ENCODE measurements around the gene PTX3.

Gene PTX3

DNA sequence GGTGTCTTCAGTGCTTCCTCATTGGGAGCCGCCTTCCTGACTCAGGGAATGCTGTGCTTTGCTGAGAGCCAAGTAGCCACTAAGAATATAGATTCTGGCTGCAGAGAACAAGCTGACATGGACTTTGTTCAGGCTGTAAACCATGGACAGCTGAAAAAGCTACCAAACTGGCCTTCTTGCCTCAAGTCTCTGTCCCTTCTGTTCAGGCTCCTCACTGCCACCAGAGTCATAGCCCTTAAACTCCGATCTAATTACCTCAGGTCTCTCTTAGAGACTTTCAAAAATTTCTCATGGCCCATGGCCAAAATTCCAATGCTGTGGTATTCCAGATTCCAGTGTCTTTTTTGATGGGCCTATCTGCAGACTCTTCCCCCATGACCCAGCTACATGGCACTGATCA lies 19.4 kb upstream of the PTX3 start:
- TF ChIP-seq, protein P1, sequence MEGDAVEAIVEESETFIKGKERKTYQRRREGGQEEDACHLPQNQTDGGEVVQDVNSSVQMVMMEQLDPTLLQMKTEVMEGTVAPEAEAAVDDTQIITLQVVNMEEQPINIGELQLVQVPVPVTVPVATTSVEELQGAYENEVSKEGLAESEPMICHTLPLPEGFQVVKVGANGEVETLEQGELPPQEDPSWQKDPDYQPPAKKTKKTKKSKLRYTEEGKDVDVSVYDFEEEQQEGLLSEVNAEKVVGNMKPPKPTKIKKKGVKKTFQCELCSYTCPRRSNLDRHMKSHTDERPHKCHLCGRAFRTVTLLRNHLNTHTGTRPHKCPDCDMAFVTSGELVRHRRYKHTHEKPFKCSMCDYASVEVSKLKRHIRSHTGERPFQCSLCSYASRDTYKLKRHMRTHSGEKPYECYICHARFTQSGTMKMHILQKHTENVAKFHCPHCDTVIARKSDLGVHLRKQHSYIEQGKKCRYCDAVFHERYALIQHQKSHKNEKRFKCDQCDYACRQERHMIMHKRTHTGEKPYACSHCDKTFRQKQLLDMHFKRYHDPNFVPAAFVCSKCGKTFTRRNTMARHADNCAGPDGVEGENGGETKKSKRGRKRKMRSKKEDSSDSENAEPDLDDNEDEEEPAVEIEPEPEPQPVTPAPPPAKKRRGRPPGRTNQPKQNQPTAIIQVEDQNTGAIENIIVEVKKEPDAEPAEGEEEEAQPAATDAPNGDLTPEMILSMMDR (IDR thresholded peaks at IDR 0.05; ENCODE audit: borderline replicate concordance, control extremely low read depth, extremely low read depth, insufficient read depth, missing control alignments) = no peak
- DNase-seq (ENCODE audit: low spot score) = no peak
- in situ Hi-C loops (cut with MboI; ENCODE audit: low sequenced_read_pairs, unreplicated experiment) = no loop called here

DNA sequence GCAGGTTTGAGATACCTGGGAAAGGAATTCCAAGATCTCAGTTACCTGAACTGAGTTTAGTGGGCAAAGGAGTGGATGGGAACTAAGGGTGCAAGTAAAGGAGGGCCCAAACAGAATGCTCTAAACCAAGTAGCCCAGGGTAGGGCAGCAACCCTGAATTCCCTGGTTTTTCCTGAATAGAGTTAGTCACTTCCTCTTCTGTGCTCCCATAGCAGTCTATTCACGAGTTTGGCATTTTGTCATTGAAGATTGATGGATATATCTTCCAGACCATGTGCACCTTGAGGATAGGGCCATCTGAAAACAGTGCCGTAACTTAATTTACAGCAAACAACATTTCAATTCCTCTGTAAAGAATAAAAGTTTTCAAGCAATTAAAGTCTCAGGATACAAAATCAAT lies 18.5 kb upstream of the PTX3 start:
- TF ChIP-seq, protein P1 (IDR thresholded peaks at IDR 0.05; ENCODE audit: borderline replicate concordance, control extremely low read depth, extremely low read depth, insufficient read depth, missing control alignments) = no peak
- no peak for DNase-seq (ENCODE audit: low spot score)
- in situ Hi-C loops (cut with MboI; ENCODE audit: low sequenced_read_pairs, unreplicated experiment) = no loop called here

- TF ChIP-seq, protein P1 (IDR thresholded peaks at IDR 0.05; ENCODE audit: borderline replicate concordance, control extremely low read depth, extremely low read depth, insufficient read depth, missing control alignments) = no peak
- in situ Hi-C loops (cut with MboI; ENCODE audit: low sequenced_read_pairs, unreplicated experiment) = no loop called here
- DNase-seq (ENCODE audit: low spot score) = no peak
Observed at GRCh38 chr3:157420606-157421130, 16.0 kb upstream of the PTX3 start.

GRCh38 chr3:157423337-157423736 lies 13.3 kb upstream of the PTX3 start:
- no peak for DNase-seq (ENCODE audit: low spot score)
- TF ChIP-seq, protein P1 (IDR thresholded peaks at IDR 0.05; ENCODE audit: borderline replicate concordance, control extremely low read depth, extremely low read depth, insufficient read depth, missing control alignments) = no peak
- in situ Hi-C loops (cut with MboI; ENCODE audit: low sequenced_read_pairs, unreplicated experiment) = no loop called here

DNA sequence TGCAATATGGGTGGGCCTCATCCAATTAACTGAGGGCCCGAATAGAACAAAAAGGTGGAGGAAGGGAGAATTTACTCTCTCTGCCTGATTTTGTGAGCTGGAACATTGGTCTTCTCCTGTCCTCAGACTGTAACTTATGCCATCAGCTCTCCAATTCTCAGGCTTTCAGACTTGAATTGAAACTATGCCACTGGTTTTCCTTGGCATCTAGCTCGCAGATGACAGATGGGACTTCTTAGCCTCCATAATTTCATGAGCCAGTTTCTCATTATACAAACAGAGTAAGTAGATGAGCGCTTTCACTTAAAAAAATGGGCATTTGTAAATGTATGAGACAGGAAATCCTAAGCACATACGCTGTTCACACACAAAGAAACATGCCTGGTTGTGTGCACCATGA lies 8.7 kb upstream of the PTX3 start:
- TF ChIP-seq, protein P1 (IDR thresholded peaks at IDR 0.05; ENCODE audit: borderline replicate concordance, control extremely low read depth, extremely low read depth, insufficient read depth, missing control alignments) = no peak
- no peak for DNase-seq (ENCODE audit: low spot score)
- in situ Hi-C loops (cut with MboI; ENCODE audit: low sequenced_read_pairs, unreplicated experiment) = no loop called here

GRCh38 chr3:157428853-157429252 lies 7.8 kb upstream of the PTX3 start:
- in situ Hi-C loops (cut with MboI; ENCODE audit: low sequenced_read_pairs, unreplicated experiment) = no loop called here
- no peak for DNase-seq (ENCODE audit: low spot score)
- TF ChIP-seq, protein P1 (IDR thresholded peaks at IDR 0.05; ENCODE audit: borderline replicate concordance, control extremely low read depth, extremely low read depth, insufficient read depth, missing control alignments) = no peak

DNA sequence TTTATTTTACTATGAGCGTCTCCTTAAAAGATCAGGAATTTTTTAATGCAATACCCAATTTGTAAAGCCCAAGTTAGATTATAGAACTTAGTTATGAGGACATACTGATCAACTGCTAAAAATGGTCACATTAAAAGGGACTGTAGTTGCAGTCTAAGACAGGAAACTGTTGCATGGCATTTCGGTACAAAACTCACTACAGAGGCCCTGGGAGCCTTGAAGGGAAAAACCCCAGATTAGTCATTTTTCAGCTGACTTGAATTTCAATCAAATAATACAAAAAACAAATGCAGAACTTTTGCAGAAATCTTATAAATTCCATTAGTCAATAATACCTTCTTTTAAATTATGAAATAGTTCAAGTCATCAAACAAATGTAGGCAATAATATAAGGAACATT lies 6.9 kb upstream of the PTX3 start:
- no peak for DNase-seq (ENCODE audit: low spot score)
- in situ Hi-C loops (cut with MboI; ENCODE audit: low sequenced_read_pairs, unreplicated experiment) = no loop called here
- TF ChIP-seq, protein P1 (IDR thresholded peaks at IDR 0.05; ENCODE audit: borderline replicate concordance, control extremely low read depth, extremely low read depth, insufficient read depth, missing control alignments) = no peak

Data from GM13976 (cell line).